Measurements from ENCODE around the gene CXCR5.

DNA sequence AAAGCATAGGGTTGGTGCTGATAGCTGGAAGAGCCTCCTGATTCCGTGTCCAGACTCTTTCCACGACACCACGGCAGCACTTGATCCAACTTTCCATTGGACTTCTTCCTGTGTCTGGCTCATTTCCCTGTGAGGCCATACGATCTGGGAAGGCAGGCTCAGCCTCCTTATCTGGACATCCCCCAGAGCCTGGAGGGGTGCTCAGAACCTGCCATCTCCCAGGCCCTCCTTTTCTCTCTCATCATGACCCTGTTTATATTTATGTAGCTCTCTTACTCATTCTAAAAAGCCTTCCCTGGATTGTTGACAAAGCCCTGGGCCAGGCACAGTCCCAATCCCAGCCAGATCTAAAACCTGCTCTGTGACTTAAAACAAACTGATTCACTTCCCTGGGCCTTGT lies 49.8 kb downstream of the CXCR5 start:
- TF ChIP-seq, protein P1, sequence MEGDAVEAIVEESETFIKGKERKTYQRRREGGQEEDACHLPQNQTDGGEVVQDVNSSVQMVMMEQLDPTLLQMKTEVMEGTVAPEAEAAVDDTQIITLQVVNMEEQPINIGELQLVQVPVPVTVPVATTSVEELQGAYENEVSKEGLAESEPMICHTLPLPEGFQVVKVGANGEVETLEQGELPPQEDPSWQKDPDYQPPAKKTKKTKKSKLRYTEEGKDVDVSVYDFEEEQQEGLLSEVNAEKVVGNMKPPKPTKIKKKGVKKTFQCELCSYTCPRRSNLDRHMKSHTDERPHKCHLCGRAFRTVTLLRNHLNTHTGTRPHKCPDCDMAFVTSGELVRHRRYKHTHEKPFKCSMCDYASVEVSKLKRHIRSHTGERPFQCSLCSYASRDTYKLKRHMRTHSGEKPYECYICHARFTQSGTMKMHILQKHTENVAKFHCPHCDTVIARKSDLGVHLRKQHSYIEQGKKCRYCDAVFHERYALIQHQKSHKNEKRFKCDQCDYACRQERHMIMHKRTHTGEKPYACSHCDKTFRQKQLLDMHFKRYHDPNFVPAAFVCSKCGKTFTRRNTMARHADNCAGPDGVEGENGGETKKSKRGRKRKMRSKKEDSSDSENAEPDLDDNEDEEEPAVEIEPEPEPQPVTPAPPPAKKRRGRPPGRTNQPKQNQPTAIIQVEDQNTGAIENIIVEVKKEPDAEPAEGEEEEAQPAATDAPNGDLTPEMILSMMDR (conservative IDR thresholded peaks at IDR 0.05 in 1 of 2, IDR thresholded peaks at IDR 0.05 in 1 of 2; ENCODE audit: extremely low read depth in 1 of 2, insufficient read depth in 1 of 2, low read depth in 1 of 2, low read length in 2 of 2) = no peak
- TF ChIP-seq EZH2 (IDR thresholded peaks at IDR 0.05; ENCODE audit: borderline replicate concordance, low read length) = no peak

Measured in mammary epithelial cell (primary cell).